DLD1 (cell line): ENCODE results near the gene ZNF768.

Source experiments
- in situ Hi-C: cut with HindIII; loops from 2 replicates; pipeline ENCODE4 v1.10.0; 2017; ENCODE audit warnings: low sequenced_read_pairs

ZNF768 gene

GRCh38 chr16:30474074-30474452 is 52.3 kb downstream of the ZNF768 start:
- in situ Hi-C loops, result no loop called here
